SH-SY5Y (cell line): ENCODE results near the gene FMNL3.

ENCODE experiments used
- GATA2 ChIP-seq: IDR thresholded peaks from 2 replicates; pipeline ENCODE4 v1.6.1; 2011; ENCODE audit warnings: mild to moderate bottlenecking, low read depth, low read length
- GATA3 ChIP-seq: IDR thresholded peaks from 2 replicates; pipeline ENCODE4 v1.6.1; 2011; ENCODE audit warnings: low read depth, mild to moderate bottlenecking, low read length, moderate library complexity

DNA sequence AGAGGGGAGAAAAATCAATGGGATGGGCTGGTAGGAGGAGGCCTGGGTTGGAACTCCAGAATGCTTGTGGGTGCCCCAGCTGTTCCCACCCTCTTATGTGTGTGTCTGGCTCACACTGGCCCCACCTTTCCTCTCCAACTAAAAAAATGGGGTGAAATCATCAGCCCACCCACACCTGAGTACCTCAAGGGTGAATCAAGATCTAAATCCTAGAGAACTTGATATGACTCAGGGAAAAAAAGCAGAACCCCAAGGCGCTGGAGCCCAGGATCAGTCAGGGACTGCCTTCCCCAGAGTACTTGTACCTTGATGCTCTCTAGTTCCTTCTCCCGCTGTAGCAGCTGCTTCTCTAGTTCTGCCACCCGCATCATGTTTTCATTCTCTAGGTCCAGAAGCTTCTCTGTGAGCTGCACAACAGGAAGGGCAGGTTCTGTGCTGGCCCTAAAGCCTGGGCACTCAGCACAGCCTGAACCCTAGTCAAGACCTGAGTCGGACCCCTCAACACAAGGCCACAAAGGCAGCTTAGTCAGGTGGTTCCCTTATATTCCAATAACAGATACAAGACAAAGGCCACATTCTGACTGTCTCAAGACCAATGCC, 54.2 kb downstream of the FMNL3 start:
- no peak for TF ChIP-seq GATA2
- no peak for TF ChIP-seq GATA3
